ENCODE results near the gene UTP11.

UTP11 gene

DNA sequence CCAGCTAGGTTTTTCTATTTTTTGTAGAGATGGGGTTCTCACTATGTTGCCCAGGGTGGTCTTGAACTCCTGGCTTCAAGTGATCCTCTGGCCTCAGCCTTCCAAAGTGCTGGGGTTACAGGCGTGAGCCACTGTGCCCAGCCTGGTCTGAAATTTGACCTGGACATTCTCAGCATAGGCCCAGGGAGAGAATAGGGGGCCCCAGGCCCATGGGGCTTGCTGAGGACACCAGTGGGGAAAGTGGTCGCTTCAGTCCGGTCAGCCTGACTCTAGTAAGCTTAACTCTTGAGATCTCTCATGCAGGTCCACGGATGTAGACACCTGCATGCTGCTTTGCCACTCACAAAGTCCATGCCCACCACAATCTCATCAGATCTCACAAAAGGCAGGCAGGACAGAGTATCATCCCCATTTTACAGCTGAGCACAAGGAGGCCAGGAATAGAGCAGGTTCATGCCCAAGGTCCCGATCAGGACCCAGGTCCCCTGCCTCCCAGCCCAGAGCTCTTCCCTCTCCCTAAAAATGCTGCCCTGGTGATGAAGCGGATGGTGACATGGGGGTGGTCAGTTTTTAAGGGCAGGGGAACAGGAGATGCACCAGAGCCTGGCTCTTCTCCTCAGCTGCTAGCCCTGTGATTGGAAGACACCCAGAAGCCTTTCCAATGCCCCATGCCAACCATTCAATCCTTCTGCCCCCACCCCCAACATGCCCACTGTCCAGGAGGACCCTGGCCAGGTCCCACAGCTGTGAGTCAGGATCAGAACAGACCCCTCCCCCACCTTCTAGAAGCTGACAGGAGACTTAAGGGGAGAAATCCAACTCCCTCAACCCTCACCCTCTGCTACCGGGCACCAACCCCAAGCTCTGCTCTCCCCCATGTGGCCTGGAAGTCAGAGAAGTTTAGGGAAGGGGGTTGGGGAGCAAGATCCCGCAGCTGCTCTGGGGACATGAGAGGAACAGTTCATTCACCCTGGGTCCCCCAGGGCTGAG, 9.0 kb upstream of the UTP11 start:
- Histone ChIP-seq H3K79me1 (ENCODE audit: low read depth, low read length) (peaks cover 5% of the 10 kb centered on the region), H3K23ac (ENCODE audit: low read depth, low read length, poor library complexity) (no peak overlapping the region), H3K27ac (replicated peaks; ENCODE audit: low read length) (no peak overlapping the region), H3K14ac (ENCODE audit: low read length) (no peak overlapping the region), H3K9me3 (replicated peaks in 1 of 2; ENCODE audit: control insufficient read depth in 2 of 2, insufficient read depth in 1 of 2, low read depth in 1 of 2, low read length in 2 of 2) (no peaks in the 10 kb centered on the region), H3K4me3 (ENCODE audit: low read length in 2 of 2) (peak overlapping the region; percentile 32 to 65), H2AK5ac (ENCODE audit: low read depth, low read length) (no peak overlapping the region), H3K4me1 (ENCODE audit: control insufficient read depth in 2 of 2, insufficient read depth in 1 of 2, low read depth in 1 of 2, low read length in 2 of 2) (peaks cover 40 to 53% of the 10 kb centered on the region in 2 donors), H2BK5ac (ENCODE audit: low read length) (no peak overlapping the region), H3K4ac (ENCODE audit: low read length) (no peak overlapping the region), H3K9ac (ENCODE audit: low read depth, low read length, poor library complexity) (no peak overlapping the region), H3K4me2 (ENCODE audit: insufficient read depth, low read length, poor library complexity, severe bottlenecking) (peak overlapping the region; percentile 64), H4K91ac (ENCODE audit: low read depth, low read length, poor library complexity) (no peak overlapping the region), H2BK12ac (ENCODE audit: low read length) (no peak overlapping the region), H3K27me3 (ENCODE audit: control insufficient read depth in 3 of 3, insufficient read depth in 3 of 3, low read depth in 1 of 3, low read length in 3 of 3) (no peaks in the 10 kb centered on the region), H2BK15ac (ENCODE audit: low read length) (no peak overlapping the region), H2BK120ac (ENCODE audit: low read depth, low read length) (no peak overlapping the region), H3K18ac (ENCODE audit: low read length) (peak overlapping the region; percentile 15), H2AFZ (ENCODE audit: low read length) (no peak overlapping the region), H3K36me3 (replicated peaks in 1 of 2; ENCODE audit: control insufficient read depth in 2 of 2, insufficient read depth in 2 of 2, low read length in 2 of 2) (peaks cover 4 to 6% of the 10 kb centered on the region in 2 donors), H4K8ac (ENCODE audit: low read depth, low read length) (no peak overlapping the region)
- WGBS, 2 donors (ENCODE audit: extremely low coverage in 2 of 2, insufficient read length in 2 of 2, insufficient replicate concordance in 1 of 2): no CpG with 5 or more reads among the region's 8 CpGs
- DNase-seq (ENCODE audit: low spot score): no peak

DNA sequence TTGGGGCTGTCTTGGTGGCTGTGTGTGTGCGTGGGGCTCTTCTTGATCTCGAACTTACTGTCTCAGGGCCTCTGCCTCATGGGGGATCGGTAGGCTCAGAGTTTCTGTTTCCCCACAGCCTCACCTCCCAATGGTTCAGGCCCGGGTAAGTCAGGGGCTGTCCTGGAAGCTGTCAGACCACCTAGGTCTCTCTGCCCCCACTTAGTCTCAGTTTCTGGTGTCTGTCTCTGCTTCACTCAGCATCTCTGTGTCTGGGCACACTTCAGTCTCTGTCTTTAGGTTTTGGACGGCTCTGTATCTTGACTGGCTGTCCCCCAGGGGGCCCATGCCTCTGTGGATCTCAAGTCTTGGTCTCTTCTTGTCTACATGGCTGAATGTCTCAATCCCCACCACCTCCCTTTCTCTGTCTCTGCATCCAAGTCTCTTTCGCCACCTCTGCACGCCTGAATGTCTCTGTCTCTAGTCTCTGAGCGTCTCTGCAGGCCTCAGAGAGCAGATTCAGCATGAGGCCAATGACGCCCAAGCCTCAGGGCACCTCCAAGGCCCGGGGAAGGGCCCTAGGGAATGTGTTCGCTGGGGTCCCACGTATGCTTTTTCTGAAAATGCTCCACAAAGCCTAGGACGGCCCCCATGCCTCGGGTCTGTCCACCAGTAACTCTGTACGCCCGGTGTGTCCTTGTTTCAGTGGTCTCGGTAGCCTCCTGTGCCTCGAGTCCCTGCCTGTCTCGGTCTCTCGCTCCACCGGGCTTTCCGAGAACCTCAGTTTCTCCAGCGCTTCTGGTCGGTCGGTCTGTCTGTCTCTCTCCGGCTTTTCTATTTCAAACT, 8.0 kb upstream of the UTP11 start:
- Histone ChIP-seq H3K9me3 (replicated peaks in 1 of 2; ENCODE audit: control insufficient read depth in 2 of 2, insufficient read depth in 1 of 2, low read depth in 1 of 2, low read length in 2 of 2) (no peaks in the 10 kb centered on the region), H3K36me3 (replicated peaks in 1 of 2; ENCODE audit: control insufficient read depth in 2 of 2, insufficient read depth in 2 of 2, low read length in 2 of 2) (no peaks in the 10 kb centered on the region), H3K79me1 (ENCODE audit: low read depth, low read length) (peaks cover 5% of the 10 kb centered on the region), H2BK12ac (ENCODE audit: low read length) (no peak overlapping the region), H2BK120ac (ENCODE audit: low read depth, low read length) (no peak overlapping the region), H3K4ac (ENCODE audit: low read length) (no peak overlapping the region), H3K9ac (ENCODE audit: low read depth, low read length, poor library complexity) (peak overlapping the region; percentile 65), H3K27ac (replicated peaks; ENCODE audit: low read length) (no peak overlapping the region), H2AK5ac (ENCODE audit: low read depth, low read length) (no peak overlapping the region), H3K18ac (ENCODE audit: low read length) (peak overlapping the region; percentile 81), H3K4me2 (ENCODE audit: insufficient read depth, low read length, poor library complexity, severe bottlenecking) (peak overlapping the region; percentile 64), H3K4me1 (ENCODE audit: control insufficient read depth in 2 of 2, insufficient read depth in 1 of 2, low read depth in 1 of 2, low read length in 2 of 2) (peaks cover 43 to 50% of the 10 kb centered on the region in 2 donors), H4K8ac (ENCODE audit: low read depth, low read length) (no peak overlapping the region), H2BK5ac (ENCODE audit: low read length) (no peak overlapping the region), H3K4me3 (ENCODE audit: low read length in 2 of 2) (peak overlapping the region; percentile 65 to 83), H4K91ac (ENCODE audit: low read depth, low read length, poor library complexity) (no peak overlapping the region), H2BK15ac (ENCODE audit: low read length) (no peak overlapping the region), H3K23ac (ENCODE audit: low read depth, low read length, poor library complexity) (no peak overlapping the region), H3K27me3 (ENCODE audit: control insufficient read depth in 3 of 3, insufficient read depth in 3 of 3, low read depth in 1 of 3, low read length in 3 of 3) (no peaks in the 10 kb centered on the region), H3K14ac (ENCODE audit: low read length) (no peak overlapping the region), H2AFZ (ENCODE audit: low read length) (peak overlapping the region; percentile 75)
- WGBS, 2 donors (ENCODE audit: extremely low coverage in 2 of 2, insufficient read length in 2 of 2, insufficient replicate concordance in 1 of 2): no CpG with 5 or more reads among the region's 26 CpGs
- no peak for DNase-seq (ENCODE audit: low spot score)

DNA sequence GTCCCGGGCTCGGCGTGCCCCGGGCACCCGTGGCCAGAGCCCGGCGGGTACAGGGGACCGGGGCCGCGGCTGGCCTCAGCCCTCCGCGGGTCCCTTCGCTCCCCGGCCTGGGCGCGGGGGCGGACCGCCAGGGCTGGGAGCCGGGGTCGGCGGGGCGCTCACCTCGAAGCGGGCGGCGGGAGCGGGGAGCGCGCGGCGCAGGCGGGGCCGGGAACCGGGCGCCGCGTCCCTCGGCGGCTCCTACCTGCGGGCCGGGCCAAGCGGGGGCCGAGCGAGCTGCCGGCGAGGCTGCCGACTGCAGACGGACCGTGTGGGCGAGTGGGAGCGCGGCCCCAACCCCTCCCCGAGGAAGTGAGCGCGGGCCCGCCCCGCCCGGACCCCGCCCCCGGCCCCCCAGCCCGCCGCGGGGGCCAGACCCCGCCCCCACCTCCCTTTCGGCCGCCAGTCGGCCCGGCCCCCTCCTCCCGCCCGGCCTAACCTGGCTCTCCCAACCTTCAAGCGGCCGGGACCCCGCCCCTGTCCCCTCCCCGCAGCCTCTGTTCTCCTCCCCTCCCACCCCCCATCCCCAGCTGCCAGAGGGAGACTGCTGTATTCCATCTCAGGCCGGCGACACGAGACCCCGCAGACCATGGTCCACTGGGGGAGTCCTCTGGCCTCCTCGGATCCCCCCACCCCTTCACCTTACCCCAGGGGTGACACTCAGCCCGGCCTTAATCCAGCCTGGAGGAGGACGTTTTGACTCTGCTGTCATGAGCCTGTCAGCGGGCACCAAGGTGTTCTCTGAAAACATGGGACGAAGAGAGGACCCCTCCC, 7.1 kb upstream of the UTP11 start, which contains the start of gene FHL3:
FHL3 (minus strand) TSS at position 320 of the 813 bp plus-strand sequence. CDS start 6,102 bp downstream, outside the sequence.
- Histone ChIP-seq H2BK12ac (ENCODE audit: low read length) (peak within 1 kb of the TSS; percentile 80), H3K27ac (replicated peaks; ENCODE audit: low read length) (peak within 1 kb of the TSS; percentile 42), H2BK15ac (ENCODE audit: low read length) (peak within 1 kb of the TSS; percentile 53), H2BK120ac (ENCODE audit: low read depth, low read length) (no peak within 1 kb of the TSS), H4K8ac (ENCODE audit: low read depth, low read length) (no peak within 1 kb of the TSS), H3K9me3 (replicated peaks in 1 of 2; ENCODE audit: control insufficient read depth in 2 of 2, insufficient read depth in 1 of 2, low read depth in 1 of 2, low read length in 2 of 2) (no peaks in the 10 kb centered on the region), H3K23ac (ENCODE audit: low read depth, low read length, poor library complexity) (peak within 1 kb of the TSS; percentile 94), H2AFZ (ENCODE audit: low read length) (peak within 1 kb of the TSS; percentile 90), H2BK5ac (ENCODE audit: low read length) (peak within 1 kb of the TSS; percentile 77), H3K4me1 (ENCODE audit: control insufficient read depth in 2 of 2, insufficient read depth in 1 of 2, low read depth in 1 of 2, low read length in 2 of 2) (peaks cover 35 to 41% of the 10 kb centered on the region in 2 donors), H4K91ac (ENCODE audit: low read depth, low read length, poor library complexity) (no peak within 1 kb of the TSS), H3K4me3 (ENCODE audit: low read length in 2 of 2) (peak within 1 kb of the TSS; percentile 65 to 83), H3K9ac (ENCODE audit: low read depth, low read length, poor library complexity) (peak within 1 kb of the TSS; percentile 85), H3K79me1 (ENCODE audit: low read depth, low read length) (peaks cover 5% of the 10 kb centered on the region), H3K4ac (ENCODE audit: low read length) (no peak within 1 kb of the TSS), H3K14ac (ENCODE audit: low read length) (no peak within 1 kb of the TSS), H3K4me2 (ENCODE audit: insufficient read depth, low read length, poor library complexity, severe bottlenecking) (peak within 1 kb of the TSS; percentile 67), H2AK5ac (ENCODE audit: low read depth, low read length) (peak within 1 kb of the TSS; percentile 60), H3K27me3 (ENCODE audit: control insufficient read depth in 3 of 3, insufficient read depth in 3 of 3, low read depth in 1 of 3, low read length in 3 of 3) (no peaks in the 10 kb centered on the region), H3K18ac (ENCODE audit: low read length) (peak within 1 kb of the TSS; percentile 82), H3K36me3 (replicated peaks in 1 of 2; ENCODE audit: control insufficient read depth in 2 of 2, insufficient read depth in 2 of 2, low read length in 2 of 2) (no peaks in the 10 kb centered on the region)
- no CpG with 5 or more reads among the region's 83 CpGs for WGBS, 2 donors (ENCODE audit: extremely low coverage in 2 of 2, insufficient read length in 2 of 2, insufficient replicate concordance in 1 of 2)
- peak; percentile 64 for DNase-seq (ENCODE audit: low spot score)

Measured in neuronal stem cell (in vitro differentiated cells).